HG03135 (cell line): ENCODE results near the gene KIAA1549.

Source experiments
- ATAC-seq: cut with Tn5 transposase; IDR thresholded peaks from one replicate; pipeline ENCODE4 v1.9.1; 2021; ENCODE audit warnings: mild to moderate bottlenecking, moderate library complexity; ENCODE audit not compliant: unreplicated experiment

Gene KIAA1549

GRCh38 chr7:138886501-138886917 is 94.7 kb downstream of the KIAA1549 start:
- ATAC-seq = peak; percentile 93

- no peak for ATAC-seq
Observed at GRCh38 chr7:138885383-138886147, 95.6 kb downstream of the KIAA1549 start.

GRCh38 chr7:138882249-138882648 is 98.9 kb downstream of the KIAA1549 start:
- no peak for ATAC-seq

- ATAC-seq = no peak
Observed at GRCh38 chr7:138881579-138882188, 99.5 kb downstream of the KIAA1549 start.

- ATAC-seq = no peak
Observed at GRCh38 chr7:138880881-138881578, 100.2 kb downstream of the KIAA1549 start.

- no peak for ATAC-seq
Observed at GRCh38 chr7:138879356-138879755, 101.8 kb downstream of the KIAA1549 start.

- no peak for ATAC-seq
Observed at GRCh38 chr7:138878856-138879255, 102.3 kb downstream of the KIAA1549 start.

GRCh38 chr7:138878051-138878450 is 103.1 kb downstream of the KIAA1549 start:
- ATAC-seq = no peak

GRCh38 chr7:138876326-138876725 is 104.9 kb downstream of the KIAA1549 start:
- ATAC-seq = no peak

- no peak for ATAC-seq
Observed at GRCh38 chr7:138875794-138876193, 105.4 kb downstream of the KIAA1549 start.

GRCh38 chr7:138873220-138873892 is 107.8 kb downstream of the KIAA1549 start:
- no peak for ATAC-seq

- no peak for ATAC-seq
Observed at GRCh38 chr7:138872576-138872975, 108.6 kb downstream of the KIAA1549 start.

- no peak for ATAC-seq
Observed at GRCh38 chr7:138871814-138872090, 109.4 kb downstream of the KIAA1549 start.

GRCh38 chr7:138871065-138871813 is 110.0 kb downstream of the KIAA1549 start:
- no peak for ATAC-seq

GRCh38 chr7:138869353-138869752 is 111.8 kb downstream of the KIAA1549 start:
- ATAC-seq = no peak

GRCh38 chr7:138868711-138869110 is 112.5 kb downstream of the KIAA1549 start:
- ATAC-seq = no peak

- ATAC-seq = no peak
Observed at GRCh38 chr7:138867744-138868143, 113.4 kb downstream of the KIAA1549 start.

- ATAC-seq = no peak
Observed at GRCh38 chr7:138866353-138866752, 114.8 kb downstream of the KIAA1549 start.

GRCh38 chr7:138865843-138866242 is 115.3 kb downstream of the KIAA1549 start:
- no peak for ATAC-seq

- no peak for ATAC-seq
Observed at GRCh38 chr7:138864667-138865066, 116.5 kb downstream of the KIAA1549 start.

GRCh38 chr7:138863931-138864330 is 117.3 kb downstream of the KIAA1549 start:
- no peak for ATAC-seq
